ENCODE data around the gene HMOX1. TPM values are rescaled to one million over a fixed set of nuclear protein-coding genes. Genes with fewer than 3 reads are reported as not detected.

The HMOX1 gene
- total RNA-seq, 2 donors from 2014 or later = 9.3 to 32.0 TPM

DNA sequence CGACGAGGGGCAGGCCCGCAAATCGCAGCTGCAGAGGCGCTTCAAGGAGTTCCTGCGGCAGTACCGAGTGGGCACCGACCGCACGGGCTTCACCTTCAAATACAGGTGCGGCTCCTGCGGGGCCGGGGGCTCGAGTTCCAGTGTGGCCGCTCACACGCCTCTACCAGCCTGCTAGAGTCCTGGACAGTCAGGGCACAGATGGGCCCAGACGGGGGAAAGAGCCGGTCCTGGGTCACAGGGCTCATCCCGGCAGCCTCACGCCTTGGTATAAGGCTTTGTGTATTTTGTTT lies 19.6 kb downstream of the HMOX1 start:
- ATAC-seq = no peak
- Histone ChIP-seq H3K4me3 (peak overlapping the region; percentile 20 to 60), H3K27me3 (no peaks in the 10 kb centered on the region), H3K27ac (peak overlapping the region in 2 of 4 donors; percentile 24 to 78), H3K36me3 (replicated peaks in 1 of 2; ENCODE audit: insufficient read depth in 1 of 2, low read depth in 2 of 2) (no peaks in the 10 kb centered on the region), H3K9me3 (no peaks in the 10 kb centered on the region), H3K4me1 (peaks cover 34% of the 10 kb centered on the region)
- peak in 1 of 4 donors; percentile 22 for DNase-seq
- intact Hi-C loops (cut with DNase I) = no loop called here
- 1 to 4% methylated on average over 6 to 20 of the region's 20 CpGs for WGBS, 2 donors
- TF ChIP-seq, protein P1, sequence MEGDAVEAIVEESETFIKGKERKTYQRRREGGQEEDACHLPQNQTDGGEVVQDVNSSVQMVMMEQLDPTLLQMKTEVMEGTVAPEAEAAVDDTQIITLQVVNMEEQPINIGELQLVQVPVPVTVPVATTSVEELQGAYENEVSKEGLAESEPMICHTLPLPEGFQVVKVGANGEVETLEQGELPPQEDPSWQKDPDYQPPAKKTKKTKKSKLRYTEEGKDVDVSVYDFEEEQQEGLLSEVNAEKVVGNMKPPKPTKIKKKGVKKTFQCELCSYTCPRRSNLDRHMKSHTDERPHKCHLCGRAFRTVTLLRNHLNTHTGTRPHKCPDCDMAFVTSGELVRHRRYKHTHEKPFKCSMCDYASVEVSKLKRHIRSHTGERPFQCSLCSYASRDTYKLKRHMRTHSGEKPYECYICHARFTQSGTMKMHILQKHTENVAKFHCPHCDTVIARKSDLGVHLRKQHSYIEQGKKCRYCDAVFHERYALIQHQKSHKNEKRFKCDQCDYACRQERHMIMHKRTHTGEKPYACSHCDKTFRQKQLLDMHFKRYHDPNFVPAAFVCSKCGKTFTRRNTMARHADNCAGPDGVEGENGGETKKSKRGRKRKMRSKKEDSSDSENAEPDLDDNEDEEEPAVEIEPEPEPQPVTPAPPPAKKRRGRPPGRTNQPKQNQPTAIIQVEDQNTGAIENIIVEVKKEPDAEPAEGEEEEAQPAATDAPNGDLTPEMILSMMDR (IDR thresholded peaks at IDR 0.05) = no peak
- no peak for TF ChIP-seq POLR2A (IDR thresholded peaks at IDR 0.05)

GRCh38 chr22:35401863-35402262 lies 21.0 kb downstream of the HMOX1 start:
- intact Hi-C loops (cut with DNase I) = no loop called here
- no peak for DNase-seq
- ATAC-seq = no peak
- H3K27me3 ChIP-seq = no peaks in the 10 kb centered on the region
- TF ChIP-seq, protein P1 (IDR thresholded peaks at IDR 0.05) = no peak
- no peak for TF ChIP-seq POLR2A (IDR thresholded peaks at IDR 0.05)
- 77 to 88% methylated on average over 6 of the region's 6 CpGs for WGBS, 2 donors
- H3K4me1 ChIP-seq = peaks cover 34% of the 10 kb centered on the region
- peaks cover 0 to 2% of the 10 kb centered on the region in 2 donors for H3K36me3 ChIP-seq (replicated peaks in 1 of 2; ENCODE audit: insufficient read depth in 1 of 2, low read depth in 2 of 2)
- H3K4me3 ChIP-seq = no peak overlapping the region
- H3K9me3 ChIP-seq = no peaks in the 10 kb centered on the region
- H3K27ac ChIP-seq = no peak overlapping the region

DNA sequence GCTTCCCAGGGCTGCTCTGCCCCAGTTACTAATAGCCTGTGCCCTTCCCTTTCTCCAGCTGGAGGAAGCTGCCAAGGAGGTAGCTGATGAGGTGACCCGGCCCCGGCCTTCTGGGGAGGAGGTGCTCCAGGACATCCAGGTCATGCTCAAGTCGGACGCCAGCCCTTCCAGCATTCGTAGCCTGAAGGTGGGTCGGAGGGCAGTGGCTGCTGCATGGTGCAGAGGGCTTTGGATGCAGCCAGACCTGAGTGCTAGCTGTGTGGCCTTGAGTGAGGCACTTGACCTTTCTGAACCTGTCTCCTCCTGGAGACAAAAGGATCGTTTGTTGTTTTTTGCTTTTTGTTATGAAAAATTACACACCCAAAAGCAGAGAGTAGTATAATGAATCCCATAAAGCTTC lies 22.5 kb downstream of the HMOX1 start:
- Histone ChIP-seq H3K27ac (no peak overlapping the region), H3K9me3 (no peaks in the 10 kb centered on the region), H3K4me1 (peaks cover 23% of the 10 kb centered on the region), H3K27me3 (no peaks in the 10 kb centered on the region), H3K4me3 (no peak overlapping the region), H3K36me3 (replicated peaks in 1 of 2; ENCODE audit: insufficient read depth in 1 of 2, low read depth in 2 of 2) (peaks cover 0 to 2% of the 10 kb centered on the region in 2 donors)
- intact Hi-C loops (cut with DNase I) = no loop called here
- no peak for DNase-seq
- ATAC-seq = no peak
- 57 to 82% methylated on average over 4 to 7 of the region's 7 CpGs for WGBS, 2 donors
- TF ChIP-seq, protein P1 (IDR thresholded peaks at IDR 0.05) = no peak
- no peak for TF ChIP-seq POLR2A (IDR thresholded peaks at IDR 0.05)

GRCh38 chr22:35404176-35404575 lies 23.3 kb downstream of the HMOX1 start:
- H3K4me3 ChIP-seq = no peak overlapping the region
- intact Hi-C loops (cut with DNase I) = no loop called here
- H3K27me3 ChIP-seq = no peaks in the 10 kb centered on the region
- peaks cover 15% of the 10 kb centered on the region for H3K4me1 ChIP-seq
- H3K9me3 ChIP-seq = no peaks in the 10 kb centered on the region
- TF ChIP-seq, protein P1 (IDR thresholded peaks at IDR 0.05) = no peak
- no peak for TF ChIP-seq POLR2A (IDR thresholded peaks at IDR 0.05)
- DNase-seq (no peak), ATAC-seq (no peak)
- H3K36me3 ChIP-seq (replicated peaks in 1 of 2; ENCODE audit: insufficient read depth in 1 of 2, low read depth in 2 of 2) = peaks cover 0 to 2% of the 10 kb centered on the region in 2 donors
- no peak overlapping the region for H3K27ac ChIP-seq
- WGBS, 2 donors = 88 to 93% methylated on average over 5 of the region's 5 CpGs

GRCh38 chr22:35406443-35406842 lies 25.5 kb downstream of the HMOX1 start:
- Histone ChIP-seq H3K9me3 (no peaks in the 10 kb centered on the region), H3K4me3 (no peak overlapping the region), H3K27me3 (no peaks in the 10 kb centered on the region), H3K4me1 (peaks cover 6% of the 10 kb centered on the region), H3K27ac (no peak overlapping the region), H3K36me3 (replicated peaks in 1 of 2; ENCODE audit: insufficient read depth in 1 of 2, low read depth in 2 of 2) (peaks cover 0 to 7% of the 10 kb centered on the region in 2 donors)
- intact Hi-C loops (cut with DNase I) = no loop called here
- TF ChIP-seq, protein P1 (IDR thresholded peaks at IDR 0.05) = no peak
- TF ChIP-seq POLR2A (IDR thresholded peaks at IDR 0.05) = no peak
- ATAC-seq (no peak), DNase-seq (no peak)
- 87 to 100% methylated on average over 1 to 13 of the region's 13 CpGs for WGBS, 2 donors
